H1 (cell line): ENCODE results near the gene LINC01488. TPM values are rescaled to one million over a fixed set of nuclear protein-coding genes. Genes with fewer than 3 reads are reported as not detected.

ENCODE experiments used
- CTCF ChIA-PET: fragments of 300-600 bp; sonication (Branson Sonifier 250); formaldehyde crosslinking; loops from one replicate; lab custom pipeline; 2021; ENCODE audit not compliant: partially characterized antibody; lab: Charles Lee
- POLR2A ChIA-PET: fragments of 300-600 bp; sonication (Branson Sonifier 250); formaldehyde crosslinking; loops from one replicate; lab custom pipeline; 2021; ENCODE audit warnings: inconsistent platforms; ENCODE audit not compliant: partially characterized antibody; lab: Charles Lee
- DNase-seq, 2 experiments: peaks; one replicate each; pipeline versions ENCODE4 v3.0.0 to v3.0.0-alpha.2; 2010 to 2022; ENCODE audit warnings: low spot score in 2 of 2, low read depth in 1 of 2, mixed read lengths in 1 of 2
- FAIRE-seq: peaks from 2 replicates; lab custom pipeline; 2011; peaks lifted over from hg19 to GRCh38; lab: Jason Lieb, UNC
- H2AFZ ChIP-seq: 2 replicates; pipeline ENCODE4 v1.8.1; 2012; ENCODE audit warnings: low read length, inconsistent platforms
- H2AK5ac ChIP-seq: 2 replicates; pipeline ENCODE4 v1.6.1; 2013; ENCODE audit warnings: low read depth, low read length
- H2BK120ac ChIP-seq: replicated peaks from 2 replicates; pipeline ENCODE3; 2013; ENCODE audit warnings: low read depth, low read length, inconsistent platforms
- H2BK12ac ChIP-seq: 2 replicates; pipeline ENCODE4 v1.6.1; 2013; ENCODE audit warnings: low read depth, low read length
- H2BK15ac ChIP-seq: 2 replicates; pipeline ENCODE4 v1.6.1; 2013; ENCODE audit warnings: low read length
- H2BK20ac ChIP-seq: 2 replicates; pipeline ENCODE4 v1.6.1; 2013; ENCODE audit warnings: low read length
- H2BK5ac ChIP-seq: 2 replicates; pipeline ENCODE4 v1.6.1; 2013; ENCODE audit warnings: low read depth, low read length
- H3K14ac ChIP-seq: 2 replicates; pipeline ENCODE4 v1.6.1; 2013; ENCODE audit warnings: inconsistent platforms; ENCODE audit not compliant: insufficient read length
- H3K18ac ChIP-seq: 2 replicates; pipeline ENCODE4 v1.6.1; 2013; ENCODE audit warnings: low read length; ENCODE audit errors: extremely low read depth
- H3K23ac ChIP-seq: 2 replicates; pipeline ENCODE4 v1.6.1; 2013; ENCODE audit warnings: inconsistent platforms; ENCODE audit not compliant: insufficient read length
- H3K23me2 ChIP-seq: 2 replicates; pipeline ENCODE4 v1.6.1; 2013; ENCODE audit warnings: low read depth, low read length
- H3K27ac ChIP-seq: 2 replicates; pipeline ENCODE4 v1.6.1; 2011; ENCODE audit warnings: low read depth, low read length, inconsistent platforms
- H3K27me3 ChIP-seq, 4 experiments: replicated peaks in 1 of 4; 1 replicate in 1 of 4; 2 replicates in 3 of 4; pipeline versions ENCODE4 v1.6.1 to v1.8.1; 2011 to 2013; ENCODE audit warnings: low read length in 3 of 4, mild to moderate bottlenecking in 3 of 4, inconsistent platforms in 2 of 4, mixed read lengths in 2 of 4, moderate library complexity in 1 of 4; ENCODE audit not compliant: control insufficient read depth in 3 of 4, insufficient read depth in 3 of 4; ENCODE audit errors: extremely low read depth in 1 of 4
- H3K36me3 ChIP-seq, 4 experiments: 2 replicates each; pipeline versions ENCODE4 v1.6.1 to v1.8.1; 2011 to 2013; ENCODE audit warnings: mild to moderate bottlenecking in 4 of 4, low read length in 3 of 4, moderate library complexity in 2 of 4, control low read depth in 1 of 4, inconsistent platforms in 1 of 4; ENCODE audit not compliant: insufficient read depth in 4 of 4, control insufficient read depth in 2 of 4
- H3K4ac ChIP-seq: replicated peaks from 2 replicates; pipeline ENCODE3; 2013; ENCODE audit warnings: low read length, low read depth, mixed read lengths, inconsistent platforms; ENCODE audit not compliant: insufficient read length
- H3K4me1 ChIP-seq, 4 experiments: replicated peaks in 1 of 4; 1 replicate in 1 of 4; 2 replicates in 3 of 4; pipeline versions ENCODE4 v1.6.1 to v1.8.1; 2011 to 2013; ENCODE audit warnings: low read length in 3 of 4, inconsistent platforms in 2 of 4, mixed read lengths in 1 of 4; ENCODE audit not compliant: insufficient read depth in 4 of 4, control insufficient read depth in 3 of 4
- H3K4me2 ChIP-seq, 2 experiments: 2 replicates each; pipeline versions ENCODE4 v1.6.1 to v1.8.1; 2011 to 2013; ENCODE audit warnings: low read depth in 2 of 2, low read length in 2 of 2, control low read depth in 1 of 2, inconsistent platforms in 1 of 2, mild to moderate bottlenecking in 1 of 2; ENCODE audit not compliant: insufficient read depth in 1 of 2
- H3K4me3 ChIP-seq, 4 experiments: fragments of 200-600, 300-600 bp in 1 of 4; sonication (generic), shearing (Covaris generic), sonication (Bioruptor Twin) in 1 of 4; 2 replicates each; pipeline versions ENCODE4 v1.5.1 to v1.8.1; 2011 to 2016; ENCODE audit warnings: low read length in 4 of 4, low read depth in 3 of 4, control low read depth in 2 of 4, inconsistent platforms in 2 of 4, mild to moderate bottlenecking in 2 of 4, mixed read lengths in 1 of 4, moderate library complexity in 1 of 4; ENCODE audit not compliant: insufficient read depth in 2 of 4; ENCODE audit errors: extremely low read depth in 1 of 4
- H3K56ac ChIP-seq: replicated peaks from 2 replicates; pipeline ENCODE3; 2013; ENCODE audit warnings: low read depth, mild to moderate bottlenecking, mixed read lengths, low read length, inconsistent platforms; ENCODE audit not compliant: insufficient read length
- H3K79me1 ChIP-seq: 2 replicates; pipeline ENCODE4 v1.6.1; 2013; ENCODE audit warnings: low read depth, low read length, control low read depth
- H3K79me2 ChIP-seq, 2 experiments: 2 replicates each; pipeline versions ENCODE4 v1.6.1 to v1.8.1; 2012 to 2013; ENCODE audit warnings: low read length in 2 of 2, mild to moderate bottlenecking in 2 of 2, inconsistent platforms in 1 of 2; ENCODE audit not compliant: insufficient read depth in 2 of 2, control insufficient read depth in 1 of 2
- H3K9ac ChIP-seq, 4 experiments: replicated peaks in 1 of 4; 1 replicate in 1 of 4; 2 replicates in 3 of 4; pipeline versions ENCODE4 v1.6.1 to v1.8.1; 2011 to 2013; ENCODE audit warnings: low read depth in 3 of 4, low read length in 3 of 4, control low read depth in 2 of 4, mild to moderate bottlenecking in 2 of 4, moderate library complexity in 2 of 4, inconsistent platforms in 1 of 4; ENCODE audit errors: extremely low read depth in 1 of 4
- H3K9me3 ChIP-seq, 2 experiments: 2 replicates each; pipeline versions ENCODE4 v1.6.1 to v1.8.1; 2012 to 2013; ENCODE audit warnings: mild to moderate bottlenecking in 2 of 2, moderate library complexity in 2 of 2, control low read depth in 1 of 2, inconsistent platforms in 1 of 2, low read depth in 1 of 2, low read length in 1 of 2, mixed read lengths in 1 of 2; ENCODE audit not compliant: insufficient read depth in 2 of 2
- H4K20me1 ChIP-seq, 2 experiments: replicated peaks in 1 of 2; 2 replicates each; pipeline versions ENCODE3 to v1.8.1; 2011 to 2013; ENCODE audit warnings: inconsistent platforms in 2 of 2, low read length in 2 of 2, mild to moderate bottlenecking in 1 of 2; ENCODE audit not compliant: insufficient read depth in 2 of 2, control insufficient read depth in 1 of 2
- H4K5ac ChIP-seq: 2 replicates; pipeline ENCODE4 v1.6.1; 2013; ENCODE audit warnings: low read length, low read depth, mixed read lengths, inconsistent platforms; ENCODE audit not compliant: insufficient read length
- H4K8ac ChIP-seq: 2 replicates; pipeline ENCODE4 v1.8.0; 2013; ENCODE audit warnings: mild to moderate bottlenecking, moderate library complexity, low read length, inconsistent platforms; ENCODE audit not compliant: insufficient read depth; ENCODE audit errors: extremely low read depth
- H4K91ac ChIP-seq: replicated peaks from 2 replicates; pipeline ENCODE3; 2013; ENCODE audit warnings: low read length, mixed read lengths, inconsistent platforms; ENCODE audit not compliant: insufficient read length
- CREB1 ChIP-seq: IDR thresholded peaks from 2 replicates; pipeline ENCODE4 v1.6.1; 2012; ENCODE audit warnings: inconsistent platforms
- CTBP2 ChIP-seq: IDR thresholded peaks from 2 replicates; pipeline ENCODE4 v1.7.0; 2011; ENCODE audit warnings: borderline replicate concordance, mild to moderate bottlenecking, moderate library complexity, mixed read lengths, low read length; ENCODE audit not compliant: insufficient read depth, insufficient read length
- HDAC2 ChIP-seq, 2 experiments: fragments of 300-600 bp in 1 of 2; sonication (generic) in 1 of 2; IDR thresholded peaks; 2 replicates each; pipeline ENCODE4 v1.6.1; 2011 to 2012; ENCODE audit warnings: low read depth in 2 of 2, low read length in 2 of 2, mild to moderate bottlenecking in 2 of 2, moderate library complexity in 2 of 2, borderline replicate concordance in 1 of 2, inconsistent platforms in 1 of 2
- KDM1A ChIP-seq: fragments of 200-600, 300-600 bp; sonication (generic); IDR thresholded peaks from 2 replicates; pipeline ENCODE4 v1.7.1; 2016; ENCODE audit warnings: mild to moderate bottlenecking, low read length, borderline replicate concordance
- KDM5A ChIP-seq: fragments of 200-600 bp; IDR thresholded peaks from 2 replicates; pipeline ENCODE4 v1.7.1; 2012; ENCODE audit warnings: mild to moderate bottlenecking, low read length, inconsistent platforms, mixed read lengths
- NANOG ChIP-seq: IDR thresholded peaks from 2 replicates; pipeline ENCODE4 v1.6.1; 2011; ENCODE audit warnings: low read length, low read depth, mild to moderate bottlenecking, inconsistent platforms; ENCODE audit not compliant: insufficient read depth, poor library complexity, severe bottlenecking
- RAD21 ChIP-seq, 2 experiments: IDR thresholded peaks in 1 of 2; conservative IDR thresholded peaks in 1 of 2; 2 replicates each; pipeline ENCODE4 v1.6.1; 2011; ENCODE audit warnings: low read depth in 2 of 2, low read length in 2 of 2, improper control_type of control experiment in 1 of 2, inconsistent platforms in 1 of 2, mild to moderate bottlenecking in 1 of 2, moderate library complexity in 1 of 2
- SRF ChIP-seq: IDR thresholded peaks from 2 replicates; pipeline ENCODE4 v1.6.1; 2011; ENCODE audit warnings: mild to moderate bottlenecking, low read depth, low read length, moderate library complexity
- TCF12 ChIP-seq: IDR thresholded peaks from 2 replicates; pipeline ENCODE4 v1.6.1; 2011; ENCODE audit warnings: low read depth, mild to moderate bottlenecking, low read length
- TEAD4 ChIP-seq: IDR thresholded peaks from 2 replicates; pipeline ENCODE4 v1.6.1; 2012; ENCODE audit warnings: low read depth, low read length, inconsistent platforms, mixed read lengths
- WGBS, 2 experiments: shearing (Covaris generic) in 1 of 2; methylation state at CpG; one replicate each; pipeline versions ENCODE4 v1.1.6 to v1.1.7; 2013 to 2015; ENCODE audit warnings: low lambda C conversion rate in 2 of 2, mixed read lengths in 2 of 2, inconsistent platforms in 1 of 2, low coverage in 1 of 2, missing lambda C conversion rate in 1 of 2; ENCODE audit not compliant: insufficient replicate concordance in 2 of 2, insufficient coverage in 1 of 2, insufficient read length in 1 of 2; ENCODE audit errors: extremely low coverage in 1 of 2, missing lambda C conversion rate in 1 of 2; 5-methylcytosine and 5-hydroxymethylcytosine counted together
- polyA plus RNA-seq, 7 experiments: library from polyadenylated mRNA; depleted of rRNA in 3 of 7; stranded (reverse) in 5 of 7; unstranded in 2 of 7; fragments of >200 nt in 5 of 7; fragments of 200-250 nt in 2 of 7; gene quantifications; 1 replicate in 5 of 7; 2 replicates in 1 of 7; 4 replicates in 1 of 7; pipeline versions ENCODE4 v1.2.1 to v1.2.3, GENCODE V29; 2011 to 2013; ENCODE audit warnings: missing spikeins in 2 of 7, mixed read lengths in 2 of 7
- total RNA-seq: library from RNA; stranded (reverse); fragmentation: NEBNext Ultra II Directional; extraction: Animal tissue kit (Norgen Biotek cat#: 25700); gene quantifications from 2 replicates; pipeline ENCODE4 v1.2.1, GENCODE V29; 2021
- TF ChIP-seq, protein P1 (sequence below), 3 experiments: IDR thresholded peaks; 1 replicate in 2 of 3; 2 replicates in 1 of 3; pipeline versions ENCODE4 v1.5.1 to v1.6.1; 2011; ENCODE audit warnings: low read length in 3 of 3, mild to moderate bottlenecking in 3 of 3, inconsistent platforms in 2 of 3, low read depth in 1 of 3, moderate library complexity in 1 of 3; ENCODE audit not compliant: insufficient read depth in 1 of 3; ENCODE audit errors: control extremely low read depth in 1 of 3

LINC01488 gene
- total and polyA plus RNA-seq, 2 of the 8 experiments (the other 6 are each of a cell fraction or from before 2014, with no cell fraction given), result not detected

DNA sequence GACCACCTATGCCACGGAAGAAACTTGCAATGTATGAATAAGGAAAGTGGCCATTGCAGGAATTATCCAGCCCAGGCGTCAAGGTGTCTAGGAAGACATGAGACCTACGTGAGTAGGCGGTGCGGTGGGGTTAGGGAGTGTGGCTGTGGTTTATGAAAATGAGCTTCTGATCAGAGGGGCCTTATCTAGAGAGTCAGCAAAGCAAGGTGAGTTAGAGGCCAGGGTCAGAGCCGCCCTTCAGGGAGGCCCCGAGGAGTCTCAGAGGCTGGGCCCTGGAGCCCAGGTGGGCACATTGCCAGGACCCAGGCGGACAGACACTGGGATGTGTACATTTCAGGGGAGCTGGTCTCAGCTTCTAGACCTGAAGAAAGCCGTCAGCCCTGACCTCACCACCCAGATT, 13.8 kb upstream of the LINC01488 start:
- Histone ChIP-seq H2BK120ac (no peak overlapping the region), H3K56ac (no peak overlapping the region), H3K4ac (no peak overlapping the region), H3K27me3 (peaks cover 0 to 2% (median 0%) of the 10 kb centered on the region in 4 experiments; a peak in 3 of 7 replicates), H3K23ac (no peak overlapping the region), H2BK5ac (no peak overlapping the region), H3K27ac (no peak overlapping the region), H3K36me3 (no peaks in the 10 kb centered on the region), H2BK20ac (no peak overlapping the region), H3K4me3 (no peak overlapping the region), H2BK15ac (no peak overlapping the region), H4K20me1 (no peaks in the 10 kb centered on the region), H3K79me2 (no peaks in the 10 kb centered on the region), H4K8ac (no peak overlapping the region), H3K9me3 (no peaks in the 10 kb centered on the region), H2AFZ (no peak overlapping the region), H4K5ac (no peak overlapping the region), H3K79me1 (no peaks in the 10 kb centered on the region; the same call in 1 of the 2 replicates), H2AK5ac (no peak overlapping the region), H3K9ac (no peak overlapping the region), H2BK12ac (no peak overlapping the region), H3K4me1 (peaks cover 0 to 8% (median 3%) of the 10 kb centered on the region in 4 experiments; a peak in 6 of 7 replicates), H3K18ac (no peak overlapping the region), H3K23me2 (no peaks in the 10 kb centered on the region), H4K91ac (no peak overlapping the region), H3K14ac (no peak overlapping the region), H3K4me2 (no peak overlapping the region)
- ChIA-PET POLR2A (no interaction called here), CTCF (interaction anchor here (1.1 kb wide), 1 partner anchor 85 kb away, joined by 3 read pairs; no protein-coding TSS in a partner anchor)
- FAIRE-seq (no peak), DNase-seq (no peak)
- WGBS, 2 experiments, result 89% methylated on average over 9 of the region's 9 CpGs; no CpG with 5 or more reads in 1 of the 2 experiments
- TF ChIP-seq HDAC2 (IDR thresholded peaks at IDR 0.05; ENCODE audit: borderline replicate concordance in 1 of 2, low read depth in 2 of 2, low read length in 2 of 2), result no peak
- no peak for TF ChIP-seq SRF
- TF ChIP-seq, protein P1, sequence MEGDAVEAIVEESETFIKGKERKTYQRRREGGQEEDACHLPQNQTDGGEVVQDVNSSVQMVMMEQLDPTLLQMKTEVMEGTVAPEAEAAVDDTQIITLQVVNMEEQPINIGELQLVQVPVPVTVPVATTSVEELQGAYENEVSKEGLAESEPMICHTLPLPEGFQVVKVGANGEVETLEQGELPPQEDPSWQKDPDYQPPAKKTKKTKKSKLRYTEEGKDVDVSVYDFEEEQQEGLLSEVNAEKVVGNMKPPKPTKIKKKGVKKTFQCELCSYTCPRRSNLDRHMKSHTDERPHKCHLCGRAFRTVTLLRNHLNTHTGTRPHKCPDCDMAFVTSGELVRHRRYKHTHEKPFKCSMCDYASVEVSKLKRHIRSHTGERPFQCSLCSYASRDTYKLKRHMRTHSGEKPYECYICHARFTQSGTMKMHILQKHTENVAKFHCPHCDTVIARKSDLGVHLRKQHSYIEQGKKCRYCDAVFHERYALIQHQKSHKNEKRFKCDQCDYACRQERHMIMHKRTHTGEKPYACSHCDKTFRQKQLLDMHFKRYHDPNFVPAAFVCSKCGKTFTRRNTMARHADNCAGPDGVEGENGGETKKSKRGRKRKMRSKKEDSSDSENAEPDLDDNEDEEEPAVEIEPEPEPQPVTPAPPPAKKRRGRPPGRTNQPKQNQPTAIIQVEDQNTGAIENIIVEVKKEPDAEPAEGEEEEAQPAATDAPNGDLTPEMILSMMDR (IDR thresholded peaks at IDR 0.05; ENCODE audit: control extremely low read depth in 1 of 3, insufficient read depth in 1 of 3, low read depth in 1 of 3, low read length in 3 of 3), result no peak
- no peak for TF ChIP-seq KDM5A
- TF ChIP-seq TCF12, result no peak
- TF ChIP-seq NANOG, result no peak
- TF ChIP-seq TEAD4, result no peak
- TF ChIP-seq RAD21 (IDR thresholded peaks at IDR 0.05 in 1 of 2, conservative IDR thresholded peaks at IDR 0.05 in 1 of 2; ENCODE audit: low read depth in 2 of 2, low read length in 2 of 2), result no peak
- TF ChIP-seq CTBP2, result no peak
- TF ChIP-seq CREB1, result no peak
- TF ChIP-seq KDM1A, result no peak
